Stimulated activated CD8-positive, alpha-beta memory T cell treated with anti-CD3 and anti-CD28 coated beads, Interleukin-4, amount 100 ng/mL, for 1 hour (primary cell): Measurements from ENCODE around the gene C9orf50.
"Not testable (repeated sequence)": the region's sequence is repeated elsewhere in the genome, so short reads cannot be mapped to it uniquely, and the experiment has no call there.

ENCODE experiments used
- DNase-seq, 2 donors: peaks; one replicate each; pipeline ENCODE4 v3.0.0-alpha.2; 2020; ENCODE audit warnings: low read depth in 2 of 2, low spot score in 1 of 2

The C9orf50 gene

GRCh38 chr9:129648092-129648763 is 27.3 kb upstream of the C9orf50 start:
- no peak for DNase-seq

GRCh38 chr9:129647635-129648034 is 26.7 kb upstream of the C9orf50 start:
- no peak for DNase-seq

GRCh38 chr9:129646654-129647053 is 25.8 kb upstream of the C9orf50 start:
- no peak for DNase-seq

- DNase-seq = no peak
These were observed 25.4 kb upstream of the C9orf50 start for GRCh38 chr9:129646252-129646651.

- no peak for DNase-seq
These were observed 24.0 kb upstream of the C9orf50 start for GRCh38 chr9:129644902-129645301.

- DNase-seq = no peak
These were observed 23.5 kb upstream of the C9orf50 start for GRCh38 chr9:129644365-129644764.

GRCh38 chr9:129643706-129644105 is 22.8 kb upstream of the C9orf50 start:
- no peak for DNase-seq

GRCh38 chr9:129641750-129642585 is 21.1 kb upstream of the C9orf50 start, which contains the start of gene ASB6:
Gene ASB6 (minus strand): TSS chr9:129642151. CDS start chr9:129641999, 152 bp downstream.
- peak; percentile 86 to 96 for DNase-seq

GRCh38 chr9:129640871-129641749 is 20.2 kb upstream of the C9orf50 start:
- no peak for DNase-seq

GRCh38 chr9:129640086-129640870 is 19.4 kb upstream of the C9orf50 start:
- DNase-seq = no peak

- DNase-seq = no peak
These were observed 18.8 kb upstream of the C9orf50 start for GRCh38 chr9:129639756-129640085.

GRCh38 chr9:129639034-129639630 is 18.2 kb upstream of the C9orf50 start:
- no peak for DNase-seq

- no peak for DNase-seq
These were observed 17.0 kb upstream of the C9orf50 start for GRCh38 chr9:129637673-129638439.

- DNase-seq = no peak
These were observed 16.2 kb upstream of the C9orf50 start for GRCh38 chr9:129637102-129637501.

GRCh38 chr9:129636343-129636742 is 15.4 kb upstream of the C9orf50 start:
- not testable (repeated sequence) for DNase-seq

- no peak for DNase-seq
These were observed 14.5 kb upstream of the C9orf50 start for GRCh38 chr9:129635099-129636065.

GRCh38 chr9:129633848-129634247 is 12.9 kb upstream of the C9orf50 start:
- DNase-seq = no peak

- DNase-seq = no peak
These were observed 12.3 kb upstream of the C9orf50 start for GRCh38 chr9:129633207-129633606.
